NCI-H524 treated with DMSO at 0.1 percent for 48 hours (cell line): ENCODE data around the gene TJP3.

Experiments
- DNase-seq: peaks from one replicate; lab custom pipeline; 2025; lab: John Stamatoyannopoulos, UW

TJP3 gene

GRCh38 chr19:3670796-3671679, 37.1 kb upstream of the TJP3 start:
- no peak for DNase-seq

GRCh38 chr19:3671680-3672574, 36.3 kb upstream of the TJP3 start:
- DNase-seq: no peak

- DNase-seq: no peak
These were observed 35.6 kb upstream of the TJP3 start for GRCh38 chr19:3672575-3672948.

GRCh38 chr19:3672993-3673392, 35.2 kb upstream of the TJP3 start:
- no peak for DNase-seq

- DNase-seq: no peak
These were observed 34.4 kb upstream of the TJP3 start for GRCh38 chr19:3673506-3674439.

GRCh38 chr19:3674784-3675543, 33.2 kb upstream of the TJP3 start:
- no peak for DNase-seq

- no peak for DNase-seq
These were observed 30.0 kb upstream of the TJP3 start for GRCh38 chr19:3678188-3678587.

- no peak for DNase-seq
These were observed 29.0 kb upstream of the TJP3 start for GRCh38 chr19:3679138-3679537.

GRCh38 chr19:3679581-3679980, 28.6 kb upstream of the TJP3 start:
- DNase-seq: no peak

- DNase-seq: no peak
These were observed 27.2 kb upstream of the TJP3 start for GRCh38 chr19:3680939-3681338.

GRCh38 chr19:3682286-3682685, 25.9 kb upstream of the TJP3 start:
- no peak for DNase-seq

- DNase-seq: no peak
These were observed 25.3 kb upstream of the TJP3 start for GRCh38 chr19:3682741-3683404.

- no peak for DNase-seq
These were observed 24.7 kb upstream of the TJP3 start for GRCh38 chr19:3683405-3684053.

GRCh38 chr19:3684054-3684816, 23.9 kb upstream of the TJP3 start:
- no peak for DNase-seq

GRCh38 chr19:3684817-3685410, 23.3 kb upstream of the TJP3 start:
- DNase-seq: no peak

GRCh38 chr19:3687393-3687773, 20.8 kb upstream of the TJP3 start:
- no peak for DNase-seq

GRCh38 chr19:3687774-3688706, 20.1 kb upstream of the TJP3 start:
- DNase-seq: no peak
